ENCODE measurements around the gene C4orf50. TPM values are rescaled to one million over a fixed set of nuclear protein-coding genes. Genes with fewer than 3 reads are reported as not detected.

C4orf50 gene
- total and polyA plus RNA-seq, 10 of the 15 experiments (the other 5 are each of a cell fraction or from before 2014, with no cell fraction given) = 0.04 to 0.09 (median 0.05) TPM; not detected in 3

DNA sequence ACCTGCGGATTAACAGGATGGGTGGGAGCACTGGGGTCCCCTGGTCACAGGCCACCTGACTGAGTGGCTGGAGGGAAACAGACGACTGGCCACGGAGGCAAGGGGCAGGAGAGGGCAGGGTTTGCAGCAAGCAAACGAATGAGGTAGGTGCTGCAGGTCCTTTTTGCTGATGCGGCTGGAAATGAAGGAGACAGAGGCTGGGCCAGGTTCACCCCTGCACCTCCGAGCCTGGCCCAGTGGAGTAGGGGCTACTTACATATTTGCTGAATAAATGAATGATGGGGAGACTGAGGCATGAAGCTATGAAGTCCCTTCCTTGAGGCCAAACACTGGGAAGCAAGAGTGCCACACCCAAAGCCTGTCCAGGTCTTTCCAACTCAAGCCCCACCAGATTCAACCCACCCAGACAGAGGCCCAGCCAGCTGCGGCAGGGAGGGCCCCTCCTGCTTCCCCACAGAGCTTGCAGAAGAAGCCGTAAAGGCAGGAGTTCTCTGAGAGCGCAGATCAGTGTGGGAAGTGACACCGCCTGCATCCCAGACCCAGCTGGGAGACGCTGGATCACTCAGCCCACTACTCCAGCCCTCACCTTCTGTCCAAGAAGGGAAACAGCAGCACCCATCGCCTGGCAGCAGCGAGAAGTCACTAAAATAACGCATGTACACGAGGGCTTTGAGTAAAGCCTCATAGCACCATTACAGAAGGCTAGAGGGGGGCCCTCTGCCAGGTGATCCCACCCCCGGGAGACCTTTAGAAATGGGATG is 36.1 kb upstream of the C4orf50 start (continued):
- TF ChIP-seq, protein P1, sequence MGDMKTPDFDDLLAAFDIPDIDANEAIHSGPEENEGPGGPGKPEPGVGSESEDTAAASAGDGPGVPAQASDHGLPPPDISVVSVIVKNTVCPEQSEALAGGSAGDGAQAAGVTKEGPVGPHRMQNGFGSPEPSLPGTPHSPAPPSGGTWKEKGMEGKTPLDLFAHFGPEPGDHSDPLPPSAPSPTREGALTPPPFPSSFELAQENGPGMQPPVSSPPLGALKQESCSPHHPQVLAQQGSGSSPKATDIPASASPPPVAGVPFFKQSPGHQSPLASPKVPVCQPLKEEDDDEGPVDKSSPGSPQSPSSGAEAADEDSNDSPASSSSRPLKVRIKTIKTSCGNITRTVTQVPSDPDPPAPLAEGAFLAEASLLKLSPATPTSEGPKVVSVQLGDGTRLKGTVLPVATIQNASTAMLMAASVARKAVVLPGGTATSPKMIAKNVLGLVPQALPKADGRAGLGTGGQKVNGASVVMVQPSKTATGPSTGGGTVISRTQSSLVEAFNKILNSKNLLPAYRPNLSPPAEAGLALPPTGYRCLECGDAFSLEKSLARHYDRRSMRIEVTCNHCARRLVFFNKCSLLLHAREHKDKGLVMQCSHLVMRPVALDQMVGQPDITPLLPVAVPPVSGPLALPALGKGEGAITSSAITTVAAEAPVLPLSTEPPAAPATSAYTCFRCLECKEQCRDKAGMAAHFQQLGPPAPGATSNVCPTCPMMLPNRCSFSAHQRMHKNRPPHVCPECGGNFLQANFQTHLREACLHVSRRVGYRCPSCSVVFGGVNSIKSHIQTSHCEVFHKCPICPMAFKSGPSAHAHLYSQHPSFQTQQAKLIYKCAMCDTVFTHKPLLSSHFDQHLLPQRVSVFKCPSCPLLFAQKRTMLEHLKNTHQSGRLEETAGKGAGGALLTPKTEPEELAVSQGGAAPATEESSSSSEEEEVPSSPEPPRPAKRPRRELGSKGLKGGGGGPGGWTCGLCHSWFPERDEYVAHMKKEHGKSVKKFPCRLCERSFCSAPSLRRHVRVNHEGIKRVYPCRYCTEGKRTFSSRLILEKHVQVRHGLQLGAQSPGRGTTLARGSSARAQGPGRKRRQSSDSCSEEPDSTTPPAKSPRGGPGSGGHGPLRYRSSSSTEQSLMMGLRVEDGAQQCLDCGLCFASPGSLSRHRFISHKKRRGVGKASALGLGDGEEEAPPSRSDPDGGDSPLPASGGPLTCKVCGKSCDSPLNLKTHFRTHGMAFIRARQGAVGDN (IDR thresholded peaks at IDR 0.05) = no peak
- TF ChIP-seq NR2F1 (conservative IDR thresholded peaks at IDR 0.05) (no peak), IRF4 (IDR thresholded peaks at IDR 0.05; ENCODE audit: low read depth, low read length) (no peak), NBN (IDR thresholded peaks at IDR 0.05) (no peak), FOXM1 (IDR thresholded peaks at IDR 0.05; ENCODE audit: low read depth, low read length) (no peak), FOS (IDR thresholded peaks at IDR 0.05; ENCODE audit: borderline replicate concordance, extremely low read depth, insufficient read length) (no peak), SREBF2 (IDR thresholded peaks at IDR 0.05; ENCODE audit: low read length) (no peak), FOXK2 (IDR thresholded peaks at IDR 0.05) (no peak)
- TF ChIP-seq, protein P2, sequence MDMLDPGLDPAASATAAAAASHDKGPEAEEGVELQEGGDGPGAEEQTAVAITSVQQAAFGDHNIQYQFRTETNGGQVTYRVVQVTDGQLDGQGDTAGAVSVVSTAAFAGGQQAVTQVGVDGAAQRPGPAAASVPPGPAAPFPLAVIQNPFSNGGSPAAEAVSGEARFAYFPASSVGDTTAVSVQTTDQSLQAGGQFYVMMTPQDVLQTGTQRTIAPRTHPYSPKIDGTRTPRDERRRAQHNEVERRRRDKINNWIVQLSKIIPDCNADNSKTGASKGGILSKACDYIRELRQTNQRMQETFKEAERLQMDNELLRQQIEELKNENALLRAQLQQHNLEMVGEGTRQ (IDR thresholded peaks at IDR 0.05; ENCODE audit: borderline replicate concordance, low read depth, low read length) = no peak
- TF ChIP-seq, protein P3, sequence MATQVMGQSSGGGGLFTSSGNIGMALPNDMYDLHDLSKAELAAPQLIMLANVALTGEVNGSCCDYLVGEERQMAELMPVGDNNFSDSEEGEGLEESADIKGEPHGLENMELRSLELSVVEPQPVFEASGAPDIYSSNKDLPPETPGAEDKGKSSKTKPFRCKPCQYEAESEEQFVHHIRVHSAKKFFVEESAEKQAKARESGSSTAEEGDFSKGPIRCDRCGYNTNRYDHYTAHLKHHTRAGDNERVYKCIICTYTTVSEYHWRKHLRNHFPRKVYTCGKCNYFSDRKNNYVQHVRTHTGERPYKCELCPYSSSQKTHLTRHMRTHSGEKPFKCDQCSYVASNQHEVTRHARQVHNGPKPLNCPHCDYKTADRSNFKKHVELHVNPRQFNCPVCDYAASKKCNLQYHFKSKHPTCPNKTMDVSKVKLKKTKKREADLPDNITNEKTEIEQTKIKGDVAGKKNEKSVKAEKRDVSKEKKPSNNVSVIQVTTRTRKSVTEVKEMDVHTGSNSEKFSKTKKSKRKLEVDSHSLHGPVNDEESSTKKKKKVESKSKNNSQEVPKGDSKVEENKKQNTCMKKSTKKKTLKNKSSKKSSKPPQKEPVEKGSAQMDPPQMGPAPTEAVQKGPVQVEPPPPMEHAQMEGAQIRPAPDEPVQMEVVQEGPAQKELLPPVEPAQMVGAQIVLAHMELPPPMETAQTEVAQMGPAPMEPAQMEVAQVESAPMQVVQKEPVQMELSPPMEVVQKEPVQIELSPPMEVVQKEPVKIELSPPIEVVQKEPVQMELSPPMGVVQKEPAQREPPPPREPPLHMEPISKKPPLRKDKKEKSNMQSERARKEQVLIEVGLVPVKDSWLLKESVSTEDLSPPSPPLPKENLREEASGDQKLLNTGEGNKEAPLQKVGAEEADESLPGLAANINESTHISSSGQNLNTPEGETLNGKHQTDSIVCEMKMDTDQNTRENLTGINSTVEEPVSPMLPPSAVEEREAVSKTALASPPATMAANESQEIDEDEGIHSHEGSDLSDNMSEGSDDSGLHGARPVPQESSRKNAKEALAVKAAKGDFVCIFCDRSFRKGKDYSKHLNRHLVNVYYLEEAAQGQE (IDR thresholded peaks at IDR 0.05; ENCODE audit: low read depth, low read length) = no peak
- TF ChIP-seq, protein P4, sequence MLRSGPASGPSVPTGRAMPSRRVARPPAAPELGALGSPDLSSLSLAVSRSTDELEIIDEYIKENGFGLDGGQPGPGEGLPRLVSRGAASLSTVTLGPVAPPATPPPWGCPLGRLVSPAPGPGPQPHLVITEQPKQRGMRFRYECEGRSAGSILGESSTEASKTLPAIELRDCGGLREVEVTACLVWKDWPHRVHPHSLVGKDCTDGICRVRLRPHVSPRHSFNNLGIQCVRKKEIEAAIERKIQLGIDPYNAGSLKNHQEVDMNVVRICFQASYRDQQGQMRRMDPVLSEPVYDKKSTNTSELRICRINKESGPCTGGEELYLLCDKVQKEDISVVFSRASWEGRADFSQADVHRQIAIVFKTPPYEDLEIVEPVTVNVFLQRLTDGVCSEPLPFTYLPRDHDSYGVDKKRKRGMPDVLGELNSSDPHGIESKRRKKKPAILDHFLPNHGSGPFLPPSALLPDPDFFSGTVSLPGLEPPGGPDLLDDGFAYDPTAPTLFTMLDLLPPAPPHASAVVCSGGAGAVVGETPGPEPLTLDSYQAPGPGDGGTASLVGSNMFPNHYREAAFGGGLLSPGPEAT (IDR thresholded peaks at IDR 0.05; ENCODE audit: low read depth) = no peak

All from GM12878 (cell line).